GM19239 (cell line): ENCODE measurements around the gene TCF15.

ENCODE experiments used
- DNase-seq: peaks from one replicate; pipeline ENCODE4 v3.0.0; 2011; ENCODE audit warnings: low spot score; ENCODE audit not compliant: insufficient read length
- FAIRE-seq: peaks from 2 replicates; lab custom pipeline; 2011; peaks lifted over from hg19 to GRCh38; lab: Jason Lieb, UNC

Gene TCF15

GRCh38 chr20:617934-618690 lies 8.0 kb upstream of the TCF15 start:
- DNase-seq (no peak), FAIRE-seq (no peak)

DNA sequence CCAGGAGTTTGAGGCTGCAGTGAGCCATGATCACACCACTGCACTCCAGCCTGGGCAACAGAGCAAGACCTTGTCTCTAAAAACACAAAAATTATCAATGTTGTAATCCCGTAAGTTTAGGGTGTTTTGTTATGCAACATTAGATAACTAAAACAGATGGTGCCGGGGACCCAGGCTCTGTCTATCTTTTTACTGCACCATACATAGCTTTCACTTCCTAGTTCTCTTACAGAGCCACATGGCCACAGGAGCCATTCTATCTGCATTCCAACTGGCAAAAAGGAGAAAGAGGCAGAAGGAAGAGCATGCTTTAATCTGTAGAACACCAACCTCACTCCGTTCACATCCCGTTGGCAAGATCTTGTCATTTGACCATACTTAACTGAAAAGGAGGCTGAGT lies 5.4 kb upstream of the TCF15 start:
- FAIRE-seq: no peak
- no peak for DNase-seq

DNA sequence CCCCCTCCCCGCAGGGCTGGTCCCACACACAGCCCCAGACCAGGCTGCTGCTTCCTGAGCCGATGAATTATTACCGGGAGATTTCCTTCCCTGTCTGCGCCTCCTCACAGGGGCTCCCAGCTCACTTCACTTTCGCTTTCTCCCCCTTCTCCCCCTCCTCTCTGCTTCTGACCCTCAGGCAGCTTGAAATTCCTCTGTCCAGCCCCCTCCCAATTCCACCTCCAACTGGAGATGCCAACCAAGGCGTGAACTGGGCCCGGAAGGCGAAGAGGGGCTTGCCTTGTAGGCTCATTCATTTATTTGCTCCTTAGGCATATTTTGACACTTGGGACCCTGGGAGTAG lies 1.7 kb upstream of the TCF15 start:
- FAIRE-seq (no peak), DNase-seq (no peak)

GRCh38 chr20:611047-611842 lies 1.1 kb upstream of the TCF15 start:
- FAIRE-seq (no peak), DNase-seq (no peak)

- no peak for FAIRE-seq
- no peak for DNase-seq
Measured at GRCh38 chr20:609371-609964, 641 bp downstream of the TCF15 start.

- FAIRE-seq: no peak
Measured at GRCh38 chr20:608970-609369, 1.1 kb downstream of the TCF15 start.

GRCh38 chr20:607476-607875 lies 2.6 kb downstream of the TCF15 start:
- FAIRE-seq: no peak
- DNase-seq: no peak

More at GRCh38 chr20:608970-609369, 1.1 kb downstream of the TCF15 start:
- no peak for DNase-seq

GRCh38 chr20:605237-605636 lies 4.9 kb downstream of the TCF15 start:
- FAIRE-seq: no peak
- no peak for DNase-seq

DNA sequence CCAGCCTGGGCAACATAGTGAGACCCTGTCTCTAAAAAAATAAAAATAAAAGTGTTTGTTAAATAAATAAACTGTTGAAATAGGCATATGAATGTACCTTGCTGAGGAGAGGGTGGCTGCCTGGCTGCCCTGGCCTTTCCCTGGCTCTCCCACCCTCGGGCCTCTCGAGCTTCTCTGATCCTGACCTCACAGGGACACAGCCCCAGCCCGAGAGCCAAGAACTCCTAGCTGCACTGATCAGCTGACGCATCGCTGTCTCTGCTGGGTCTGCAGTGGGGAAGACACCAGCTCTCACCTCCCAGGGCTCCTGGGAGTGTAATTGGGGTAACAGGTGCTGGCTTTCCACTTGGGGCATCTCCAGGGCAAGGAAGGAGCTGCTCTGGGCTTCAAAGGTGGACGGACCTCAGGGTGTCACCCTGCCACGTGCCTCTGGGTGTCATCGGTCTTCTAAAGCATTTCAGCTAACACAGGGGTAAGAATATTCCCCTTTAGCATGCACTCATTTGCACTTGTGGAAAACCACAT lies 6.9 kb downstream of the TCF15 start:
- FAIRE-seq (no peak), DNase-seq (no peak)

- DNase-seq: no peak
- FAIRE-seq: no peak
Measured at GRCh38 chr20:602111-602970, 7.8 kb downstream of the TCF15 start.

GRCh38 chr20:600736-601135 lies 9.4 kb downstream of the TCF15 start:
- DNase-seq: no peak
- FAIRE-seq: no peak

DNA sequence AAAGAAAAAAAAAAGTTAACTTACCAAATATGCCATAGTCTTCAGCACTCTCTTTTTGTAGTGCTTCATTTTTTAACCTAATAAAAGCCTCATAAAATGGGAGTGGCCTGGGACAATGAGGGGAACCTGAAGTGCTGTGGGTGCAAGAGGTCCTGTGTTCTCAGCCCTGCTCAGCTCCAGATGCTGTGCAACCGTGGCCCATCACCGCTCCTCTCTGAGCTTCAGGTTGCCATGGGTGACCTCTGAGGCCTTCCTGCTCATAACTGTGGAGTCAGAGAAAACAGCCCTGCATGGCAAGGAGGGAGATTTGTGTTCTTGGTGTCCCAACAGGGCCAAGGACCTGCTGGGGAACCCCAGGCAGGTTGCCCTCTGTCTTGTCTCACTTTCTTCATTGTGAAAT lies 10.0 kb downstream of the TCF15 start:
- DNase-seq (no peak), FAIRE-seq (no peak)

- FAIRE-seq: no peak
Measured at GRCh38 chr20:598133-598850, 11.8 kb downstream of the TCF15 start.

GRCh38 chr20:597560-597959 lies 12.5 kb downstream of the TCF15 start:
- no peak for DNase-seq
- no peak for FAIRE-seq

More at GRCh38 chr20:598133-598850, 11.8 kb downstream of the TCF15 start:
- DNase-seq: no peak

GRCh38 chr20:595330-596308 lies 14.5 kb downstream of the TCF15 start:
- FAIRE-seq: no peak

GRCh38 chr20:592506-592905 lies 17.6 kb downstream of the TCF15 start:
- FAIRE-seq: no peak
- DNase-seq: no peak

More at GRCh38 chr20:595330-596308, 14.5 kb downstream of the TCF15 start:
- DNase-seq: no peak

DNA sequence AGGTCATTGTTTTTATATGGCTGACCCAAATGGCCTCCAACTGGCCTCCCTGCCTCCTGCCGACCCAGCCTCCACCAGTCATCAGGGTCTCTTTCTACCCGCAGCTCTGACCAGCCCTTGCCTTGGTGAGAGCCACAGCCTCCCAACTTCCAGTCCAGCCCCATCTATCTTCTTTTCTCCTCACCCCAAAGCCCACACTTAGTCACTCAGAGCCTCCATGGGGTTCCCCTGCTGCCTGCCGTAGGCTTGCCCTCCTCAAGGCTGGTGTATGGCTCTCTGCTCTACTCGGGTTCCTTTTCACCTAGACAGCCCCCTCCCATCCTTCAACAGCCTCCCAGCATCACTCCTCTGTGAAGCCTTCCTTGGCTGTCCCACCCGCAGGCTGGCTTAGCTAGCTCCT lies 18.2 kb downstream of the TCF15 start:
- no peak for FAIRE-seq
- no peak for DNase-seq

DNA sequence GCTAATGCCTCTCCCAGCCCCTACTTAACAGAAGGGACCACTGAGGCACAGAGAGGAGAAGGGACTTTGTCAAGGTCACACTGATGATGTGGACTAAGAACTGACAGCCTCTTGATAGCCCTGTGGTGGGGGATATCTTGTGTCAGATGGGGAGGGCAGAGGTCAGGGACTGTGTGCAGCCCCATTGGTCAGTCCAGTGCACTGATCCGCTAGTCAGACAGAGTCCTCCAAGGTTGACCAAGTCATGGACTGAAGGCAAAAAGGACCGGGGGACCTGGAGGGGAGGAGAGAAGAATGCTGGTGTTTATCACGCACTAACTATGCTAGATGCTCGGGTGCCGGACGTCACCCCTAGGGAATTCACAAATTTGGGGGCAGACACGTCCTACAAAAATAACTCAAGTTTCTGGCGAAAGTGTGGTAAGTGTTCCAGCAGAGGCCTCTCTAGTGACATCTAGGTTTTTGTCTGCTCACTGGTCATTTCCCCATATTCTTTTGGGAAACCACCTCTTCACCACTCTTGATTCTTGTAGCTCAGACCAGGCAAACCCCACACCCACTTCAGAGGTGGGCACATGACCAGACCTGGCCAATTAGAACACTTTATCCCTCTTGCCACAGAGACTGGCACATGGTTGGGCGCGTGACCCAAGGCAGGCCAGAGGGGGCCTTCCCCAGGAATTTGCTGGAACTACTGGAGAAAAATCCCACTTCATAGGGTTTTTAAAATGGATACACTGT lies 21.0 kb downstream of the TCF15 start:
- DNase-seq (no peak), FAIRE-seq (no peak)
